GM18498 (cell line): ENCODE results near the gene KIAA0513.
"Not testable (repeated sequence)": the region's sequence is repeated elsewhere in the genome, so short reads cannot be mapped to it uniquely, and the experiment has no call there.

Experiments
- ATAC-seq: cut with Tn5 transposase; IDR thresholded peaks from one replicate; pipeline ENCODE4 v1.9.1; 2021; ENCODE audit warnings: mild to moderate bottlenecking, moderate library complexity; ENCODE audit not compliant: unreplicated experiment

Gene KIAA0513

GRCh38 chr16:85047867-85048455 lies 20.4 kb downstream of the KIAA0513 start:
- ATAC-seq: no peak

- ATAC-seq: no peak
Observed at GRCh38 chr16:85048921-85049562, 21.4 kb downstream of the KIAA0513 start.

- ATAC-seq: no peak
Observed at GRCh38 chr16:85049706-85050305, 22.2 kb downstream of the KIAA0513 start.

- ATAC-seq: no peak
Observed at GRCh38 chr16:85051067-85051581, 23.5 kb downstream of the KIAA0513 start.

GRCh38 chr16:85051683-85052082 lies 24.1 kb downstream of the KIAA0513 start:
- no peak for ATAC-seq

GRCh38 chr16:85052536-85052935 lies 24.9 kb downstream of the KIAA0513 start:
- ATAC-seq: no peak

- not testable (repeated sequence) for ATAC-seq
Observed at GRCh38 chr16:85054321-85054720, 26.7 kb downstream of the KIAA0513 start.

- no peak for ATAC-seq
Observed at GRCh38 chr16:85054948-85055492, 27.4 kb downstream of the KIAA0513 start.

- ATAC-seq: peak; percentile 93
Observed at GRCh38 chr16:85055493-85056210, 28.1 kb downstream of the KIAA0513 start.

- no peak for ATAC-seq
Observed at GRCh38 chr16:85056211-85056748, 28.7 kb downstream of the KIAA0513 start.

- ATAC-seq: no peak
Observed at GRCh38 chr16:85057212-85057889, 29.8 kb downstream of the KIAA0513 start.

GRCh38 chr16:85057948-85058347 lies 30.4 kb downstream of the KIAA0513 start:
- no peak for ATAC-seq

GRCh38 chr16:85058909-85059308 lies 31.3 kb downstream of the KIAA0513 start:
- ATAC-seq: no peak

GRCh38 chr16:85061566-85061965 lies 34.0 kb downstream of the KIAA0513 start:
- no peak for ATAC-seq

- no peak for ATAC-seq
Observed at GRCh38 chr16:85062323-85062722, 34.7 kb downstream of the KIAA0513 start.

- ATAC-seq: no peak
Observed at GRCh38 chr16:85062845-85063244, 35.2 kb downstream of the KIAA0513 start.

GRCh38 chr16:85064186-85064585 lies 36.6 kb downstream of the KIAA0513 start:
- ATAC-seq: no peak

GRCh38 chr16:85065099-85065498 lies 37.5 kb downstream of the KIAA0513 start:
- no peak for ATAC-seq

- ATAC-seq: no peak
Observed at GRCh38 chr16:85066346-85066885, 38.8 kb downstream of the KIAA0513 start.

GRCh38 chr16:85067024-85067423 lies 39.4 kb downstream of the KIAA0513 start:
- ATAC-seq: no peak
